Retinal pigment epithelial cell (primary cell): ENCODE measurements around the gene FAM181B.

ENCODE experiments used
- DNase-seq: peaks from one replicate; pipeline ENCODE4 v3.0.0-alpha.2; 2010; ENCODE audit warnings: low read depth
- H3K4me3 ChIP-seq: 2 replicates; pipeline ENCODE4 v1.5.1; 2011; ENCODE audit warnings: mild to moderate bottlenecking, low read length, control low read depth, moderate library complexity
- TF ChIP-seq, protein P1 (sequence below): conservative IDR thresholded peaks from 2 replicates; pipeline ENCODE4 v1.5.1; 2011; ENCODE audit warnings: low read depth, low read length, control low read depth, inconsistent platforms

FAM181B gene

DNA sequence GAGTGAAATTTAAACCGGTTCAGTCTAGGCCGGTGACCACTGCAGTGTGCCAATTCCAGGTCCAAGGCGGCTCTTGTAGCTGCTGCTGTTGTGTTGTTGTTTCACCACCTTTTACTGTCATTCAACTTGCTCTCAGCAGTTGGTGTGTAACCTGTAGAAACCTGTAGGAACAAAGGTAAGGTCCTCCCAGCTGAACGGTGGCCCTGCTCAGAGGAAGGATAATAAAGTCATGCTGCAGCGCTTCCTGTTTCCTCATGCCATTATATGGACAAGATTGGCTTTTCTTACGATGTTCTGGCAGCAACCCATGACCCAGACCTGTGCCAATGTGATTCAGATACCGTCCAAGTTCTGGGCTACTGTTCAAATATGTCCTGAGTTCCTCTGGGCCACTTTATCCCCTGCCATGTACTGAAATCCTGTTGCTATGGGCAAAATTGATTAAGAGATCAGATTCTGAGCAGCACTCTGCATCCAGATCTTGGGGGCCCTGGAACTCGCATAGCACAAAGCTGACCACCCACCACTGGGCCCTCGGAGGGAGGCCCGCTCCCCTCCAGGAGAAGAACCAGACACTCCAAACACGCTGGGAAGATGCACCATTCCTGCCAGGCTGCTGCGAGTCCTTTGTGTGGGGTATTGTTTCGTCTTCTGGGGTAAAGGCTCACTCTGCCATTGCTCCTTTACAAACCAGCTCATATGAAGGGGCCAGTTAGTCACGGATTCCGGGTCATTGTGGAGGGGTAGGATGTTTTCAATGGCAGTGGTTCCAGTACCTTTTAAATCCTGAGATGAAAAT lies 13.2 kb downstream of the FAM181B start:
- TF ChIP-seq, protein P1, sequence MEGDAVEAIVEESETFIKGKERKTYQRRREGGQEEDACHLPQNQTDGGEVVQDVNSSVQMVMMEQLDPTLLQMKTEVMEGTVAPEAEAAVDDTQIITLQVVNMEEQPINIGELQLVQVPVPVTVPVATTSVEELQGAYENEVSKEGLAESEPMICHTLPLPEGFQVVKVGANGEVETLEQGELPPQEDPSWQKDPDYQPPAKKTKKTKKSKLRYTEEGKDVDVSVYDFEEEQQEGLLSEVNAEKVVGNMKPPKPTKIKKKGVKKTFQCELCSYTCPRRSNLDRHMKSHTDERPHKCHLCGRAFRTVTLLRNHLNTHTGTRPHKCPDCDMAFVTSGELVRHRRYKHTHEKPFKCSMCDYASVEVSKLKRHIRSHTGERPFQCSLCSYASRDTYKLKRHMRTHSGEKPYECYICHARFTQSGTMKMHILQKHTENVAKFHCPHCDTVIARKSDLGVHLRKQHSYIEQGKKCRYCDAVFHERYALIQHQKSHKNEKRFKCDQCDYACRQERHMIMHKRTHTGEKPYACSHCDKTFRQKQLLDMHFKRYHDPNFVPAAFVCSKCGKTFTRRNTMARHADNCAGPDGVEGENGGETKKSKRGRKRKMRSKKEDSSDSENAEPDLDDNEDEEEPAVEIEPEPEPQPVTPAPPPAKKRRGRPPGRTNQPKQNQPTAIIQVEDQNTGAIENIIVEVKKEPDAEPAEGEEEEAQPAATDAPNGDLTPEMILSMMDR: no peak
- DNase-seq: no peak
- H3K4me3 ChIP-seq: no peak overlapping the region

DNA sequence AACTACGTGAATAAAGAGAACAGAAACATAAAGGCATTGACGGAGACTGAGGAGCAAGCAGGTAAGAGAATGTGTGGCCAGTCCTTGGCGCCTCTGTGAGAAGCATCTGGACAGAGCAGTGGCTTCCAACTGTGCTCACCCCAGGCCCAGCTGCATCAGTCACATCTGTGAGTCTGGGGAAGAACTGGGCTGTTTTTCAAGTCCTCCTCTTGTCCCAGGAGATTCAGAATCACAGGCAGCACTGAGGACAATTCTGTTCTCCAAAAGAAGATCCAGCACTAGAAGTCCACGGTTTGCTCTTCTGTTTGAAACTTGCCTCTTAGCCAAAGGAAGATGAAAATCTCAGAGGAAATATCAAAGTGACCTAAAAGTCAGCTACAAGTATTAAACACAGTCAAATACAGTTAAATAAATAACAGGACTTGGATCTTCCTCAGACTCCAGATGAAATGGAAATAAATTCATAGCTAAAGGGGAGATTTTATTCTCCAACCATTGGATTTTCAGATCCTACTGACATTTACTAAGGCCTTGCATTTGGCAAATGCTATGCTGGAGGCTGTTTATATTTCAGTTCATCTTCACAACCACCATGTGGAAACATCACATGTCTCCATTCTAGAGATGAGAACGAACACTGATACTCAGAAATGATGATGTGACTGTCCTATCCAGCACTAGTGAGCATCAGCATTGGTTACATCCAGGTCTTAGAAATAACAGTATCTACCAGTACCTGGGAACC lies 14.1 kb downstream of the FAM181B start:
- no peak overlapping the region for H3K4me3 ChIP-seq
- DNase-seq: no peak
- TF ChIP-seq, protein P1: no peak

DNA sequence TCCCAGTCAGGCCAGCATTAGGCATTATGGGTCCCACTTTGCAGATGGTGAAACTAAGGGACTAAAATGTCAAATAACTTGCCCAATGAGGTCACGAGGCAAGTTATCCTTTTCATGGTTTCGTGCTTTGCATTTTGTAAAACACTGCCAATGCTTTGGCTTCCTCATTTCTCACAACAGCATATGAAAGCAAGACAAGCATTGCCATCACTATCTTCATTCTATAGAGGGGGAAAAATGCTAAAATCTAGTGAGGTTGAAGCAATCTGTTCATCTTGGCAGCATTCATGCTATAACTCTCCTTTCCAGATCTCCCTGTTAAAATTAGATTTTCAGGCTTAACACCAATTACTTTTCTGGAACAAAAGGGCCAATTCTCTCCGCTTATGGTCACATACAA lies 14.8 kb downstream of the FAM181B start:
- H3K4me3 ChIP-seq: no peak overlapping the region
- TF ChIP-seq, protein P1: no peak
- DNase-seq: no peak

DNA sequence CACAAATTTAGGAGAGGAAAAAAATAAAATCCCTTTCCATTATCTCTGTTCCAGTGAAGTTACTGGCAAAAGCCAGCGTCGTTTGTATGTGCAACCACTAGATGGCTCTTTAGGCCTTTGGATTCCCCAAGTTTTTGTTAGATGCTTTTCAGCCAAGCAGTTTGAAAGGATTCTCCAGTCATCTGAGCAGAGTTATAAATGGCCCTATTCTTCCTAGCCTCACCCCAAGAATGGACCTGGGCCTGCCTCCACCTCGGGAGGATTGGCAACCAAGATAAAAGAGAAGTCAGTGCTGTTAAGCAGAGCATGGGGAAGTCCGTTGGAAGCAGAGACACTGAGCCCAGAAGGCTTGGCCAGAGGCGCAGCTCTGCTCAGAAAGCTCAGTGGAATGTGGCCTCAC lies 15.4 kb downstream of the FAM181B start:
- no peak overlapping the region for H3K4me3 ChIP-seq
- DNase-seq: no peak
- TF ChIP-seq, protein P1: peak; percentile 78

DNA sequence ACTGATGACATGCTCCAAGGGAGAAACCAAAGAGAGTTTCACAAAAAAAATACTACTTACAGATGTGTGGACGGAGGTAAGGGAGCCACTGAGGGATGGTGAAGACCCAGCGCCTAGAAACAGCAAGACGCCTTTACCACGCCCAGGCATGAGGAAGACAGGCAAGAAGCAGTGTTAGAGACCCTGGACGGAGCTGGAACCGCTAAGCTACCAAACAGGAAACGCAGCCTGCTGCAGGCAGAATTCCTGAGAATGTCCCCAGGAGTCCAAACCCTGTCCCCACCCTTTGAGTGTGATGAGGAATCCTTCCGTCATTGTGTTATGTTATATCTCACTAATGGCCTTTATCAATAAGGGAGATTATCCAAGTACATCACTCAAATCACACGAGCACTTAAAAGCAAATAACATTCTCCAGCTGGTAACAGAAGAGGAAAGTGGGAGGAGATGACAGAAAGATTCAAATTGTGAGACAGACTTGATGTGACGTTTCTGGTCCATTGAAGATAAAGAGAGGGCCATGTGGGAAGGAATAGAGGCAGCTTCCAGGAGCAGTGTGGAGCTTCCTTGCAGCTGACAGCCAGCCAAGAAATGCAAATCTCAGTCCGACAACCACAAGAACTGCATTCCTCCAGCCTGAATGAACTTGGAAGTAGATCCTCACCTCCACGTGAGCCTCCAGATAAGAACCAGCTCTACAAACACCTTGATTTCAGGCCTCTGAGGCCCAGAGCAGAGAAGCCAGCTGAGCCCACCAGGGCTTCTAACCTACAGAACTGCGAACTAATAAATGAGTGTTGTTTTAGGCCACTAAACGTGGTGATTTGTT lies 19.1 kb downstream of the FAM181B start:
- DNase-seq: no peak
- H3K4me3 ChIP-seq: no peak overlapping the region
- TF ChIP-seq, protein P1: no peak

DNA sequence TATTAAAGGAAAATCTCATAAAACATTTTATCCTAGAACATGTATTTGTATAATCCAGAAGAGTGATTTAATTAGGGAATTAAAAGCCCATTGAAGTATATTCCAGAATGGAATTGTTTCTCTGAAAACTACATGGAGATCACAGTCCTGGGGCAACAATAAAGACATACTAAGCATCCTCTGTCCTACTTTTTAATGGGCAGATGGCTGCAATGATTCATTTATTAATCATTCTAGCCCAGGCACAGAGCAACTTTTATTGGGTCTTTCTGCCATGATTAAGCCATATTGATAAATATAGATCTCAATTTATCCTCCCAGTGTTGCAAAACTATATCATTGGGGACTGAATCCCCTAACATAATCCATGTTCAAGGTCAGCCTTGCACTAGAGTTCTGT lies 22.0 kb downstream of the FAM181B start:
- no peak overlapping the region for H3K4me3 ChIP-seq
- TF ChIP-seq, protein P1: no peak
- DNase-seq: no peak
